ENCODE data around the gene NEK6. TPM values are rescaled to one million over a fixed set of nuclear protein-coding genes. Genes with fewer than 3 reads are reported as not detected.

Gene NEK6
- total and polyA plus RNA-seq, 9 of the 15 experiments (the other 6 are each of a cell fraction or from before 2014, with no cell fraction given), result 3.1 to 19.0 (median 8.4) TPM

DNA sequence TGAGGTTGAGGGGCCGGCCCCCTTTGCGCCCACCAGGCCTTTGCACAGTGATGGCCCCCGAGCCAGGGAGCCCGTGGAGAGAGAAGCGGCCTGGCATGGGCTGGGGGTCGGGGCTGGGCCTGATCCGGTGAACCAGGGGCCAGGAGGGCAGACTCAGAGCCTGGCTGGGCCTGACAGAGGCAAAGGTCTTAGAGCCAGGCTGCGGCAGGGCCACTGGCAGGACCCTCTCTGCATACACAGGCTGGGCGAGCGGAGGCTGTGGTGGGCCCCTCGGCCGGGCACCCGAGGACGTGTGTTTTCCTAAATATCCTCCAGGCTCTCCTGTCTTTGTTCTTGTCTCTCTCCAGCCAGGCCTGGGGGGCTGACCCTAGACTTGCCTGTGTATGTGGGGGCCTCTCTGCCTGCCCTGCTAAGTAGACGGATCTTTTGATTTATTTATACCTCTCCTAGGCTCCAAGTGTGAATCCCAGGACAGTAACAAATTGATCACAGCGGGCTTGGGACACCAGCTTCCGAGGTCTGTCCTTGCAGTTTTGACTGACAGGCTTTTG lies 933 bp downstream of the NEK6 start:
- Histone ChIP-seq H3K27ac (ENCODE audit: extremely low read depth, low read depth, low read length) (peak overlapping the region; percentile 67; the same call in 2 of the 3 replicates), H3K36me3 (ENCODE audit: control insufficient read depth, insufficient read depth, low read length) (no peaks in the 10 kb centered on the region; the same call in 2 of the 3 replicates), H3K4me1 (replicated peaks in 1 of 2; ENCODE audit: control insufficient read depth in 2 of 2, insufficient read depth in 2 of 2, low read length in 2 of 2) (peaks cover 17 to 24% of the 10 kb centered on the region in 2 experiments; a peak in 4 of 5 replicates), H3K9ac (ENCODE audit: insufficient read depth in 1 of 2, low read depth in 2 of 2, low read length in 2 of 2) (peak overlapping the region; percentile 73 to 97), H3K9me1 (ENCODE audit: control insufficient read depth, insufficient read depth, low read length) (no peaks in the 10 kb centered on the region), H3K27me3 (ENCODE audit: control insufficient read depth in 2 of 2, insufficient read depth in 2 of 2, low read length in 2 of 2) (peaks cover 0 to 16% of the 10 kb centered on the region in 2 experiments; a peak in 3 of 5 replicates), H3K4me2 (ENCODE audit: insufficient read depth, low read length) (peak overlapping the region; percentile 84), H3K4me3 (peak overlapping the region; percentile 59), H3K9me3 (replicated peaks; ENCODE audit: control insufficient read depth, insufficient read depth, low read depth, low read length) (no peaks in the 10 kb centered on the region), H4K20me1 (replicated peaks; ENCODE audit: control insufficient read depth, insufficient read depth, low read length) (peaks cover 10% of the 10 kb centered on the region), H3K79me2 (ENCODE audit: control insufficient read depth, insufficient read depth, low read length) (peaks cover 27% of the 10 kb centered on the region), H2AFZ (ENCODE audit: low read depth, low read length) (peak overlapping the region; percentile 85)
- no TSS peak for BruUV-seq (replicated peaks)
- ChIA-PET CTCF (ENCODE audit: low intra/inter-chr PET ratio) (no interaction called here), POLR2A (interaction anchor here (0.8 kb wide), 1 partner anchor 147 kb away, joined by 3 read pairs; no protein-coding TSS in a partner anchor)
- in situ Hi-C loops (cut with MboI) (no loop called here), intact Hi-C loops (cut with micrococcal nuclease) (no loop called here)
- no peak for FAIRE-seq
- 18% methylated on average over 14 of the region's 17 CpGs for WGBS (ENCODE audit: insufficient coverage, low coverage, missing lambda C conversion rate)
- DNase-seq (ENCODE audit: extremely low read depth in 1 of 4, low spot score in 3 of 4), result peak in 2 of 4 experiments; percentile 19 to 25
- ATAC-seq, result peak; percentile 63
- TF ChIP-seq MEF2D (tag; conservative IDR thresholded peaks at IDR 0.05; ENCODE audit: low read depth) (no peak), PTRF (tag; IDR thresholded peaks at IDR 0.05) (no peak), ZNF324 (CRISPR knock-in tag; IDR thresholded peaks at IDR 0.05) (no peak), ETS2 (tag; IDR thresholded peaks at IDR 0.05; ENCODE audit: borderline replicate concordance, poor library complexity, severe bottlenecking) (no peak), ZNF644 (tag; IDR thresholded peaks at IDR 0.05; ENCODE audit: low read depth) (no peak), SRSF3 (IDR thresholded peaks at IDR 0.05; ENCODE audit: insufficient read depth, low read length) (no peak), SAFB (IDR thresholded peaks at IDR 0.05; ENCODE audit: borderline replicate concordance, low read depth, low read length) (no peak), NR2C2 (CRISPR knock-in tag; IDR thresholded peaks at IDR 0.05) (no peak), NR2C2 (tag; IDR thresholded peaks at IDR 0.05) (0 out of 2 replicates have a peak, but pooled peaks have one; percentile 13), ZNF41 (CRISPR knock-in tag; conservative IDR thresholded peaks at IDR 0.05) (no peak), LCOR (CRISPR knock-in tag; IDR thresholded peaks at IDR 0.05) (no peak), KDM4B (IDR thresholded peaks at IDR 0.05; ENCODE audit: borderline replicate concordance in 2 of 2, low read depth in 1 of 2) (no peak), DDX20 (tag; IDR thresholded peaks at IDR 0.05; ENCODE audit: low read depth) (no peak)
- TF ChIP-seq, protein P1, sequence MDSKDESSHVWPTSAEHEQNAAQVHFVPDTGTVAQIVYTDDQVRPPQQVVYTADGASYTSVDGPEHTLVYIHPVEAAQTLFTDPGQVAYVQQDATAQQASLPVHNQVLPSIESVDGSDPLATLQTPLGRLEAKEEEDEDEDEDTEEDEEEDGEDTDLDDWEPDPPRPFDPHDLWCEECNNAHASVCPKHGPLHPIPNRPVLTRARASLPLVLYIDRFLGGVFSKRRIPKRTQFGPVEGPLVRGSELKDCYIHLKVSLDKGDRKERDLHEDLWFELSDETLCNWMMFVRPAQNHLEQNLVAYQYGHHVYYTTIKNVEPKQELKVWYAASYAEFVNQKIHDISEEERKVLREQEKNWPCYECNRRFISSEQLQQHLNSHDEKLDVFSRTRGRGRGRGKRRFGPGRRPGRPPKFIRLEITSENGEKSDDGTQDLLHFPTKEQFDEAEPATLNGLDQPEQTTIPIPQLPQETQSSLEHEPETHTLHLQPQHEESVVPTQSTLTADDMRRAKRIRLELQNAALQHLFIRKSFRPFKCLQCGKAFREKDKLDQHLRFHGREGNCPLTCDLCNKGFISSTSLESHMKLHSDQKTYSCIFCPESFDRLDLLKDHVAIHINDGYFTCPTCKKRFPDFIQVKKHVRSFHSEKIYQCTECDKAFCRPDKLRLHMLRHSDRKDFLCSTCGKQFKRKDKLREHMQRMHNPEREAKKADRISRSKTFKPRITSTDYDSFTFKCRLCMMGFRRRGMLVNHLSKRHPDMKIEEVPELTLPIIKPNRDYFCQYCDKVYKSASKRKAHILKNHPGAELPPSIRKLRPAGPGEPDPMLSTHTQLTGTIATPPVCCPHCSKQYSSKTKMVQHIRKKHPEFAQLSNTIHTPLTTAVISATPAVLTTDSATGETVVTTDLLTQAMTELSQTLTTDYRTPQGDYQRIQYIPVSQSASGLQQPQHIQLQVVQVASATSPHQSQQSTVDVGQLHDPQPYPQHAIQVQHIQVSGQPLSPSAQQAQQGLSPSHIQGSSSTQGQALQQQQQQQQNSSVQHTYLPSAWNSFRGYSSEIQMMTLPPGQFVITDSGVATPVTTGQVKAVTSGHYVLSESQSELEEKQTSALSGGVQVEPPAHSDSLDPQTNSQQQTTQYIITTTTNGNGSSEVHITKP (IDR thresholded peaks at IDR 0.05; ENCODE audit: partially characterized antibody), result no peak
- TF ChIP-seq, protein P2, sequence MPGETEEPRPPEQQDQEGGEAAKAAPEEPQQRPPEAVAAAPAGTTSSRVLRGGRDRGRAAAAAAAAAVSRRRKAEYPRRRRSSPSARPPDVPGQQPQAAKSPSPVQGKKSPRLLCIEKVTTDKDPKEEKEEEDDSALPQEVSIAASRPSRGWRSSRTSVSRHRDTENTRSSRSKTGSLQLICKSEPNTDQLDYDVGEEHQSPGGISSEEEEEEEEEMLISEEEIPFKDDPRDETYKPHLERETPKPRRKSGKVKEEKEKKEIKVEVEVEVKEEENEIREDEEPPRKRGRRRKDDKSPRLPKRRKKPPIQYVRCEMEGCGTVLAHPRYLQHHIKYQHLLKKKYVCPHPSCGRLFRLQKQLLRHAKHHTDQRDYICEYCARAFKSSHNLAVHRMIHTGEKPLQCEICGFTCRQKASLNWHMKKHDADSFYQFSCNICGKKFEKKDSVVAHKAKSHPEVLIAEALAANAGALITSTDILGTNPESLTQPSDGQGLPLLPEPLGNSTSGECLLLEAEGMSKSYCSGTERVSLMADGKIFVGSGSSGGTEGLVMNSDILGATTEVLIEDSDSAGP (CRISPR knock-in tag; IDR thresholded peaks at IDR 0.05), result no peak
- TF ChIP-seq, protein P3, sequence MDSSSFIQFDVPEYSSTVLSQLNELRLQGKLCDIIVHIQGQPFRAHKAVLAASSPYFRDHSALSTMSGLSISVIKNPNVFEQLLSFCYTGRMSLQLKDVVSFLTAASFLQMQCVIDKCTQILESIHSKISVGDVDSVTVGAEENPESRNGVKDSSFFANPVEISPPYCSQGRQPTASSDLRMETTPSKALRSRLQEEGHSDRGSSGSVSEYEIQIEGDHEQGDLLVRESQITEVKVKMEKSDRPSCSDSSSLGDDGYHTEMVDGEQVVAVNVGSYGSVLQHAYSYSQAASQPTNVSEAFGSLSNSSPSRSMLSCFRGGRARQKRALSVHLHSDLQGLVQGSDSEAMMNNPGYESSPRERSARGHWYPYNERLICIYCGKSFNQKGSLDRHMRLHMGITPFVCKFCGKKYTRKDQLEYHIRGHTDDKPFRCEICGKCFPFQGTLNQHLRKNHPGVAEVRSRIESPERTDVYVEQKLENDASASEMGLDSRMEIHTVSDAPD (CRISPR knock-in tag; IDR thresholded peaks at IDR 0.05), result no peak

All from K562 (cell line).